GM18526 (cell line): ENCODE measurements around the gene PSAP.

ENCODE experiments used
- POLR2A ChIP-seq: IDR thresholded peaks from 3 replicates; pipeline ENCODE4 v1.6.1; 2011; ENCODE audit not compliant: insufficient read length; ENCODE audit errors: extremely low read depth

The PSAP gene

DNA sequence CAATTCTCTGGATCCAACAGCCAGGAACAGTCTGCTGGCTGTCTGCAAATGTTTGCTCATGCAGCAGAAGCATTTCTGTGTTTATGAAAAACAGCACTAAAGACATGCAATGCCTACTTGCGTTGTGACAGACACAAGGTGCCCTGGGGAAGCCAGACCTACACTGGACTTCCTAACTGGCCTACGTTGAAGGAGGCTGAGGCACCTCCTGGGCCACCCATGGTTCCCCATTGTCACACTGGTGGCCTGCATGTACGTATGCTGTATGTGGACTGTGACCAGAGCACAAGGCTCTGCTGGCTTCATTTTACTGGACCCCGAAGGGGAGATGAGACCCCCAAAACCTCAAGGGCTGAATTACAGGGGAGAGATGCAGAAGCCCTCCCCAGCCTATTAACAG is 27.7 kb downstream of the PSAP start:
- TF ChIP-seq POLR2A, result no peak

DNA sequence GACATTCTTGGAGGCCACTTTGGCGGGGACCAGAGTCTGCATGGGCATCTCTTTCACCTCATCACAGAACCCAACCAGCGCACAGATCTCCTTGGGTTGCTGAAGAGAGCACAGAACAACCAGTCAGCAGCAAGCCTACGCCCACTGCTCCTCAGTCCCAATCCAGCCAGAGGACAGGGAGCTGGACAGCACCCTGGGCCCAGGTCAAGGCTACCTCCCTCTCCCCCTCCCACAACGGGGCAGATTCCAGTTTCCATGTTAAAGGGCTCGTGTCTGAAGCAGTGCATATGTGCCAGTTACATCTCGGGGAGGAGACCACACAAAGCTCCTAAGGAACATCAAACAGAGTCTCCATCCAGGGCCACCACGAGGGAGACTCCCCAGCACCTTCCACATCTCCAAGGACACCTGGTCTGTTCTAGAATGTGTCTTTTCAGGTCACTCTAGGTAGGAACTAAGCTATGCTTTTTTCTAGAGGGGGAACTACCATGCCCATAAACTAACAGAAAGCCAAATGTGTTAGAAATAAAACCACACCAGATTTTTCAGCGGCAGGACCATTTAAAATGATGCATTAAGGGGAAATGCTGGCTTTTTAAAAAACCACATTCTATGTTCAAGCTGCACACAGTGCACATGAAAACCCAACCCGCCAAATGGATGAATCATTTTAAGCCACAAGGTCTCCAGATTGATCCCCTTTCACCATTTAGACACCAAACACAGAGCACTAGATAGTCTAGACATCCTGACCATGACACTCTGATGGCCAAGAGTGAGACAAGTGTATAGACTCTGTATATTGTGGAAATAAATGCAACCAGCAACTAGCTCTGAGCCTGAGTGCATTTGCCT is 28.9 kb downstream of the PSAP start:
- no peak for TF ChIP-seq POLR2A

DNA sequence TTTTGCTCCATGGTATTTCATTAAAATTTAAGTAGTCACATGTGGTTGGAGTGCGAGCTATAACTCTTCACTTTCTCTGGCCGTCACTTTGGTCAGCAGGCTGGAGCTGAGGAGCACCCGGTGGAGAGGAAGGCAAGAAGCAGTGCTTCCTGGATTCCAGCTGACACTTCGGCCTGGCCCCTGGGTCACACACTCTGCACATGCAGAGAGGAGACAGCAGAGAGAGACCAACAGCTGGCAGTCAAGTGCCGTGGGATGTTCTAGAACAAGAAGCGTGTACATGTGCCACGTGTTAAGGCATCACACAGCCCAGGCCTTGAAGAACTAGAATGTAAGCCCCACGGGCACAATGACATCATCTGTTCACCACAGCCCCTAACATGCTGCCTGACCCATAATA is 30.1 kb downstream of the PSAP start:
- no peak for TF ChIP-seq POLR2A

DNA sequence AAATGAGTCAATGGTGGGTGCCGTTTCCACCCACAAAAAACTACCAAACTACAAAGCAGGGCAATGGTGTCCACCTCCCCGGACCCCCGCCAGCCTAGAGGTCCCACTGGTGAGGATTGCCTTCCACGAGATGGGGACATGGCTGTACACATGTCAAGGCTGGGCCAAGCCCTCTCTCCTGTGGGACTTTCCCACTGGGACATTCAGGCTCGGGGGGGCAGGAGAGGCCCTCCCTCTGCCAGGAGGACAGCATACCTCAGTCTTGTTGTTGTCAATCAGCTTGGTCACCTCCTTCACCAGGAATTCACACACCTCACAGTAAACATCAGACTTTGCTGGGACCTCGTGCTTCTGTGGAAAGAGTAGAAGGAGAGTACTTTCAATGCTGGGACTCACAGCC is 31.1 kb downstream of the PSAP start:
- no peak for TF ChIP-seq POLR2A

DNA sequence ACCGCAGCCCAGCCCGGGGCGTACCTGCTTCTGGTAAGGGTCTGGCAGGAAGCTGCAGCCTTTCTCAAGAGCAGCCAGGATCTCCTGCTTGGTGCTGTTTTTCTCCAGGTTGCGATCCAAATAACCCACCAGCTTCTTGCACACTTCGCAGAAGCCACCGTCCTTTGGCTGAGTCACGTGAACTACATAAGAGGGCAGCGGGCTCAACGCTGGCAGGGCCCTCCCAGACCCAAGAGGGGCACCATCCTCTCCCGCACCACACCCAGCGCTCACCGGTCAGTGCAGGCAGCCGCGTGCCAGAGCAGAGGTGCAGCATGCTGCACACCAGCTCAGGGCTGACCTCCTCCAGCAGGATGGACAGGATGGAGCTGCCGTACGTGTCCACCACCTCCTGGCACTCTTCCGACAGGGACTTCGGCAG is 31.6 kb downstream of the PSAP start:
- no peak for TF ChIP-seq POLR2A

DNA sequence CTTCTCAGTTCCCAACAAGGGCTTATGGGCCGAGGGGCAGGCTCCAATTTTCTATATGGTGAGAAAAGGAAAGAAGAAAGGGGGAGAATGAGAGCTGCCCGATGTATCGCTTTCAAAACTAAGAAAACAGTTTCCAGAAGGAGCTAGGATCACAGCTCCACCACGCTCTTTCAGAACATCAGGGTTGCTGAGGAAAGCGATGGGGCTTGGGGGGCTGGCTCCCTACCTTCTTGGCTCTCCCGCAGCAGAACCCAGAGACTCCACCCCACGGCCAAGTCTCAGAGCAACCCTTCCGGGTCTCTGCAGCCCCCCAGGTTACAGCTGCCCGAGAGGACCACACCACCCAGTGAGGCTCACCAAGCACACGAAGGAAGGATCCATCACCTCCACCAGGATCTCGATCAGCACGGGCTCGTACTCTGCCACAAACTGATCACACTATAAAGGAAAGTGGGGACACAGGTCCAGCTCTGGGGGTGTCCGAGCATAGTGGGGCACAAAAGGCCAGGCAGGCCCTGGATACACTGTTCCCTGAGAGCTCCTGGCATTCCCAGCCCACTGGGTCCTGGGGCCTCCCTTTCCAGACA is 32.3 kb downstream of the PSAP start:
- no peak for TF ChIP-seq POLR2A

DNA sequence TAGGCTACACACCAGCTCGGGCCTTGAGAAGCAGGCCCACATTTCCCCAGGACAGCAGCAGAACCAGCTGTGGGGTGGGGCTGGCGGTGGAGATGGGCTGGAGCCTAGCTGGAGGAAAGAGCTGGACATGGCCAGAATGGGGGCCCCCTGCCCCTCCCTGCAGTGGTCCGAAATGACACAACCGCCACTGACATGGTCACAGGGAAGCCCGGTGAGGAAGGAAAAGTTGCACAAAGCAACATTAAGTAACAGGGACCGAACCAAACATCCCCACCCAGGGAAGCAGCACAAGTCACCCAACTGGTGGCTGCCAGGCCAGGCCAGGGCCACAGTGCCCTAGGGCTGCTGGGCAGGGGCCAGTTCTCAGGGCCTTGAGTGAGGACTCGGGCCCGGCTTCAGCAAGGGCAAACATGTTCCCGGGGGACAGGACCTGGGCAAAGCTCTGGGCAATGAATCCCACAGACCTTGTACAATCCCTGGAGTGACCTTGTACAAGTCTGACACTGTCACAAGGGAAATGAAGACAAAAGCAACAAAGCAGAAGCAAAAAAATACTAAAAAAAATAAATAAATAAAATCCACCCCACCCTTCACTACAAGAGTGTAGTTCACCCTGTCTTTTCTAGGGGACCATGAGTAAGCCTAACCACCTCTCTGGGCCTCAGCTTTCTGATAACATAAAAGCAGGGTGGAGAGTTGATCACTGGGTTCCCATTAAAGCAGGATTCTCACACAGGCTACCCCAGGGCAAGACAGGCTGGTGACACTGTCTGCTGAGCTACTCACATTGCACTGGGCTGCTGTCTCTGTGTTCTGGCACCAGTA is 33.0 kb downstream of the PSAP start:
- no peak for TF ChIP-seq POLR2A

DNA sequence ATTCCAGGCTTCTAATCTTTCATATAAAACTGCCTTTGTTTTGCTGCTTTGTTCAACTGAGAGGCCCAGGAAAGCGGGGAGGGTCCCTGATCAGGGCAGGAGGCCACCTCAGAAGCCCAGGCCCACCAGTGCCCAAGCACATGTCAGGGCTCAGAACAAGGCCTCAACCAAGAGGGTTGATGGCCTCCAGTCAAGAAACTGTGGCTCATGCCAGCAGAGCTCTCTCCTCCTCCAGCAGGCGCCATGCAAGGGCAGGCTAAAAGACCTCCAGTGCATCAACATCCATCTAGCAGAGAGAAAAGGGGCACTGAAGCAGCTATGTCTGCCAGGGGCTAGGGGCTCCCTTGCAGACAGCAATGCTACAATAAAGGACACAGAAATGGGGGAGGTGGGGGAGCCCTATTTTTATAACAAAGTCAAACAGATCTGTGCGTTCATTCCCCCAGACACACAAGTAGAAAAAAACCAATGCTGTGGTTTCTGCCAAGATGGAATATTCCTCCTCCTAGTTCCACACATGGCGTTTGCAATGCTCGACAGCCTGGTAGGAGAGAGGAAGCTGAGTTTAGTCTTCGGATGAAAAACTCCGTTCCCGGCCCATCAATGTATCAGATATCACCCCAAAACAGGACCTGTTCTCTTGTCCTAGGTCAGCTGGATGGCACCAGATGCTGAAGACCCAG is 34.0 kb downstream of the PSAP start:
- TF ChIP-seq POLR2A, result no peak

DNA sequence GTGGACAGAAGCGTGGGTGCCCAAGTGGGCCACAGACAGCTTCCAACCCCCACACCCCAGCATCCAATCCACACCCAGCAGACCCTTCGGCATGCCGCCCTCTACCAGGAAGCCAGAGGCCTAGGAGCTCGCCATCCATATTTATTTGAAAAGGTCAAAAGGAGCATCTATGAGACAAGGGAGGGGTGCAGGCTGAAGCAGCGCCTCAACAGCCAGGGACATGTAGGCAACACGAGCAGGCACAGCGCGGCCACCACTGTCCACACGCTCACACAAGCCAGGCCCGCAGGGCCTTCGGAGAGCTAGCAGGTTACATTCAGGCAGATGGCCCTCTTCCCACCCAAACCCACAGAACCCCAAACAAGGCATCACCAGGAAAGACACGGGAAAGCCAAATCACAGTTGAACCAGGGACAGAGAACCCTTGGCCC is 34.6 kb downstream of the PSAP start:
- no peak for TF ChIP-seq POLR2A

DNA sequence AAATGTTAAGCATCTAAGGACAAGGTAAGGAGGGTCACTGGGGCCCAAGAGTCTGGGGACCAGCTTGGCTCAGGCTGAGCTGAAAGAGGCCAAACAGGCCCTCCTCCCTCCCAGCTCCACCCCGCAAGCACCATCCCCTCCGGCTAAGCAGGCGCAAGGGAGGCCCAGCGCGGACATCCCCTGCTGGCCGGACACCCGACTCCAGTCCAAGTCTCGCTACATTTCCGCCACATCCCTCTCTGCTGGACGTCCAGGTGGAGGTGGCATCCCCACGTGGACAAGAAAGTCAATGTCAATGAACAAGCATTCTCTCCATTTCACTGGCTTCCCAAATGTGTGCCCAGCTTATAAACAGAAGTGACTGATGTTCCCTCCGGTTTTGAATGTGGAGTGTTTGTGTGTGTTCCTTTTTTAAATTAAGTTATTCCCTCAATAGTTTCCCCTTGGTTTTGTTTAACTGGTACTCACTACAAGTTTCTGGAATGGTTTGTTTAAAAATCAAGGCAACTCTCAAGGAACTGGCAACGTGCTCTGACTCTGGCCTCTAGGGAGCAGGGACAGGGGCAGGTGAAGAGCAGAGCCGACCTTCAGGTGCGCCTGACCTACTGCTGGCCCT is 35.4 kb downstream of the PSAP start:
- no peak for TF ChIP-seq POLR2A

DNA sequence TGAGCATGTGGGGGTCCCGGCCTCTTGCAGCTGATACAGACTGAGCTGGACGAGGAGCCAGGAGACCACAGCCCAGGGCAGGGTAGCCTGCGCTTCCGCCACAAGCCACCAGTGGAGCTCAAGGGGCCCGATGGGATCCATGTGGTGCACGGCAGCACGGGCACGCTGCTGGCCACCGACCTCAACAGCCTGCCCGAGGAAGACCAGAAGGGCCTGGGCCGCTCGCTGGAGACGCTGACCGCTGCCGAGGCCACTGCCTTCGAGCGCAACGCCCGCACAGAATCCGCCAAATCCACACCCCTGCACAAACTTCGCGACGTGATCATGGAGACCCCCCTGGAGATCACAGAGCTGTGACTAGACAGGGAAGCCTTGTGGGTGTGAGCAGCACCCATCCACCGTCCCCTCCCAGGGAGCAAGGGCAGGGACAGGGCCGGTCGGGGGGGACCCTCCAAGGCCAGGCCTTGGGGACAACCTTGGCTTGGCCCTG is 36.1 kb downstream of the PSAP start:
- TF ChIP-seq POLR2A, result no peak

DNA sequence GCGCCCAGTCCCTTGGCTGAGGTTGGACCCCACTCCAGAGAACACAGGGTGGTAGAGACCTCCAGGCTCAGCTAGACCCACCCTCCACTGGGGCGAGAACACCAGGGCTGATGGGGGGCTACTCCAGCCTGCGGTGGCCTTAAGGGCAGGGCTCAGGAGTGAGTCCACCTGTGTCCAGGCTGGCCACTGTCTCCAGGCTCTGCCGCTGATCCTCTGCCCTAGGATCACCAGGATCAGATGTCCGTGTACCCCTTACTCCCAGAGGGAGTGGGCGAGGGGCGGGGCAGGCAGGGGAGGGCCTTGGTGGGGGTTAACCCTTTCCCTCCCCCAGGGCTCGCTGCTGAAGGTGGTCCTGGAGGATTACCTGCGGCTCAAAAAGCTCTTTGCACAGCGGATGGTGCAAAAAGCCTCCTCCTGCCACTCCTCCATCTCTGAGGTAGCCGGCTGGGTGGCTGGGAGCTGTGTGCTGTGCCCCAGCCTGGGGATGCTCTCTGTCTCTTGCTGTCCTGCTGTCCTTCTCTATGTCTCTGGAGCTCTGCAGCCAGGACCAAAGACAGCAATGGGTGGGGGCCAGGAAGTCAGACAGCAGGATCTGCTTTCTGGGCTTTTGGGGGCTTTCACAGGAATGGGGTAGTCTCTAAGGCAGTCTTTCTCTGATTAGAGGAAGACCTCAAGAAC is 38.0 kb downstream of the PSAP start:
- TF ChIP-seq POLR2A, result no peak

DNA sequence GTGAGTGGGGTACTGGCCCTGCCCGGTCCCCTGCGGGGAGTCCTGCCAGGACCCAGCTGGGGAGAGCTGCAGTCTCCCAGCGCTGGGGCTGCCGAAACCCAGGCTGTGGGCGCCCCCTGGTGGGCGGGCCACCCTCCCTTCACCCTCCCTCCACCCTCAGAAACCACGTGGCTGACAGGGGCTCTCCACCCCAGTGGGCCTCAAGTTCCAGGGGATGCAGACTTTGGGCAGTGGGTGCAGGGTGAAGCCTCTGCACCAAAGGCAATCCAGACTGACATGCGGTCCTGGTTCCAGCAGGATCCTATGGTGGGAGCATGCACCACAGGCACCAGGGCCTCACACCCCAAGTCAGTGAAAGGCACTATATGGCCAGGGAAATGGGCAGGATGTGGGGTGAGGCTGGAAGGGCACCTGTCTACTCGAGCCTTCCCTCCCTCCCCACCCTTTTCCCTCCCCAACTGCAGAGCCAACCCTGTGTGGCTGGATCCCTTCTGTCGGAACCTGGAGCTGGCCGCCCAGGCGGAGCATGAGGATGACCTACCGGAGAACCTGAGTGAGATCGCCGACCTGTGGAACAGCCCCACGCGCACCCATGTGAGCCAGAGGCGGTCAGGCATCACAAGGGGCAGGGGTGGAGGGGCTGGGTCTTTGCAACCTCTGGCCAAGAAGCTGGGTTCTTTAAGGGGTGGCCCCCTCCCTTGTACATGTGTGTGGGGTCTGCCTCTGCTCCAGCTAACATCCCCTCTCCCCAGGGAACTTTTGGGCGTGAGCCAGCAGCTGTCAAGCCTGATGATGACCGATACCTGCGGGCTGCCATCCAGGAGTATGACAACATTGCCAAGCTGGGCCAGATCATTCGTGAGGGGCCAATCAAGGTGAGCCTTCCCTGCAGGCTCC is 38.8 kb downstream of the PSAP start:
- TF ChIP-seq POLR2A, result no peak
